IMR-90 (cell line): Measurements from ENCODE around the gene CAPS2. TPM values are rescaled to one million over a fixed set of nuclear protein-coding genes. Genes with fewer than 3 reads are reported as not detected.

Source experiments
- ATAC-seq: fragments of 200-7000 bp; cut with Tn5 transposase; 2 replicates; pipeline ENCODE4 v1.9.1; 2020; ENCODE audit warnings: low read depth, mild to moderate bottlenecking, moderate library complexity
- BruUV-seq: library from RNA; stranded (reverse); fragments of 400-500 nt; replicated peaks from 2 replicates; lab custom pipeline; 2021; lab: Mats Ljungman, UMichigan
- CTCF ChIA-PET: fragments of 300-600 bp; formaldehyde crosslinking; extraction: SDS; loops from one replicate; lab custom pipeline; 2021; ENCODE audit warnings: antibody characterized with exemption; lab: Yijun Ruan, JAX
- POLR2A ChIA-PET: fragments of 300-600 bp; sonication (Branson Sonifier 250); formaldehyde crosslinking; loops from one replicate; lab custom pipeline; 2022; ENCODE audit warnings: antibody characterized with exemption; ENCODE audit not compliant: unreplicated experiment; lab: Charles Lee
- DNase-seq: peaks from one replicate; pipeline ENCODE4 v3.0.0; 2013
- H2AFZ ChIP-seq: replicated peaks from 2 replicates; pipeline ENCODE3; 2013; ENCODE audit warnings: low read length, mild to moderate bottlenecking; ENCODE audit not compliant: poor library complexity
- H2AK5ac ChIP-seq: 2 replicates; pipeline ENCODE4 v1.6.1; 2013; ENCODE audit warnings: low read depth, low read length, inconsistent platforms
- H2AK9ac ChIP-seq: replicated peaks from 2 replicates; pipeline ENCODE3; 2013; ENCODE audit warnings: mild to moderate bottlenecking, low read depth, low read length, moderate library complexity; ENCODE audit not compliant: poor library complexity
- H2BK120ac ChIP-seq: 2 replicates; pipeline ENCODE4 v1.6.1; 2013; ENCODE audit warnings: low read depth, low read length, inconsistent platforms
- H2BK15ac ChIP-seq: 3 replicates; pipeline ENCODE4 v1.6.1; 2013; ENCODE audit warnings: low read depth, low read length, inconsistent platforms
- H2BK20ac ChIP-seq: 2 replicates; pipeline ENCODE4 v1.6.1; 2013; ENCODE audit warnings: low read depth, mild to moderate bottlenecking, inconsistent platforms, low read length, moderate library complexity
- H2BK5ac ChIP-seq: 2 replicates; pipeline ENCODE4 v1.6.1; 2013; ENCODE audit warnings: mild to moderate bottlenecking, low read depth, low read length, inconsistent platforms; ENCODE audit not compliant: poor library complexity, severe bottlenecking
- H3K14ac ChIP-seq: replicated peaks from 2 replicates; pipeline ENCODE4 v1.6.1; 2013; ENCODE audit warnings: low read depth, low read length, inconsistent platforms
- H3K18ac ChIP-seq: 2 replicates; pipeline ENCODE4 v1.6.1; 2013; ENCODE audit warnings: low read depth, low read length, control low read depth
- H3K23ac ChIP-seq: 2 replicates; pipeline ENCODE4 v1.6.1; 2013; ENCODE audit warnings: low read depth, low read length, inconsistent platforms
- H3K27ac ChIP-seq: 2 replicates; pipeline ENCODE4 v1.5.1; 2013; ENCODE audit warnings: mild to moderate bottlenecking, control low read depth, low read length; ENCODE audit not compliant: insufficient read depth
- H3K27me3 ChIP-seq: 2 replicates; pipeline ENCODE4 v1.6.1; 2013; ENCODE audit warnings: low read length; ENCODE audit not compliant: control insufficient read depth, insufficient read depth
- H3K36me3 ChIP-seq: 2 replicates; pipeline ENCODE4 v1.6.1; 2013; ENCODE audit warnings: low read length, mixed read lengths; ENCODE audit not compliant: control insufficient read depth, insufficient read depth
- H3K4ac ChIP-seq: 2 replicates; pipeline ENCODE4 v1.6.1; 2013; ENCODE audit warnings: low read depth, low read length, inconsistent platforms
- H3K4me1 ChIP-seq: 2 replicates; pipeline ENCODE4 v1.6.1; 2013; ENCODE audit warnings: low read length, mixed read lengths; ENCODE audit not compliant: control insufficient read depth, insufficient read depth
- H3K4me2 ChIP-seq: 2 replicates; pipeline ENCODE4 v1.6.1; 2013; ENCODE audit warnings: low read depth, mild to moderate bottlenecking, control low read depth, low read length, moderate library complexity
- H3K4me3 ChIP-seq: 2 replicates; pipeline ENCODE4 v1.5.1; 2013; ENCODE audit warnings: low read depth, mild to moderate bottlenecking, control low read depth, low read length, moderate library complexity; ENCODE audit not compliant: insufficient read depth
- H3K56ac ChIP-seq: 2 replicates; pipeline ENCODE4 v1.6.1; 2013; ENCODE audit warnings: low read length, inconsistent platforms; ENCODE audit not compliant: insufficient read depth; ENCODE audit errors: extremely low read depth
- H3K79me1 ChIP-seq, 2 experiments: 2 replicates each; pipeline ENCODE4 v1.6.1; 2013; ENCODE audit warnings: low read length in 2 of 2, inconsistent platforms in 1 of 2, low read depth in 1 of 2
- H3K9ac ChIP-seq: 2 replicates; pipeline ENCODE4 v1.6.1; 2013; ENCODE audit warnings: low read depth, low read length, control low read depth
- H3K9me1 ChIP-seq: 2 replicates; pipeline ENCODE4 v1.6.1; 2013; ENCODE audit warnings: low read length, inconsistent platforms; ENCODE audit not compliant: insufficient read depth
- H3K9me3 ChIP-seq: 2 replicates; pipeline ENCODE4 v1.6.1; 2013; ENCODE audit warnings: low read length; ENCODE audit not compliant: control insufficient read depth, insufficient read depth
- H4K20me1 ChIP-seq: 2 replicates; pipeline ENCODE4 v1.6.1; 2013; ENCODE audit warnings: low read length, inconsistent platforms; ENCODE audit not compliant: insufficient read depth
- H4K5ac ChIP-seq: 2 replicates; pipeline ENCODE4 v1.6.1; 2013; ENCODE audit warnings: mild to moderate bottlenecking, low read depth, low read length, control low read depth
- H4K8ac ChIP-seq, 2 experiments: 2 replicates each; pipeline ENCODE4 v1.6.1; 2013; ENCODE audit warnings: low read depth in 2 of 2, low read length in 2 of 2, control low read depth in 1 of 2, inconsistent platforms in 1 of 2
- H4K91ac ChIP-seq: 2 replicates; pipeline ENCODE4 v1.6.1; 2013; ENCODE audit warnings: low read depth, low read length, inconsistent platforms; ENCODE audit not compliant: insufficient read depth
- BHLHE40 ChIP-seq: fragments of 150-350 bp; IDR thresholded peaks from 2 replicates; pipeline ENCODE4 v1.6.1; 2016; ENCODE audit warnings: mild to moderate bottlenecking, low read depth, low read length
- MXI1 ChIP-seq: IDR thresholded peaks from 2 replicates; pipeline ENCODE4 v1.6.1; 2012; ENCODE audit warnings: low read depth, mild to moderate bottlenecking, low read length, moderate library complexity, borderline replicate concordance
- NFE2L2 ChIP-seq: fragments of 150-350 bp; IDR thresholded peaks from 2 replicates; pipeline ENCODE4 v1.6.1; 2016; ENCODE audit warnings: low read depth, mild to moderate bottlenecking, low read length
- POLR2A ChIP-seq: IDR thresholded peaks from 2 replicates; pipeline ENCODE4 v1.6.1; 2012; ENCODE audit warnings: mild to moderate bottlenecking, low read depth, low read length
- RAD21 ChIP-seq: IDR thresholded peaks from 2 replicates; pipeline ENCODE4 v1.6.1; 2012; ENCODE audit warnings: low read length, improper control_type of control experiment
- WGBS, 2 experiments: methylation state at CpG; one replicate each; pipeline versions ENCODE4 v1.1.5 to v1.1.7; 2013; ENCODE audit warnings: missing lambda C conversion rate in 2 of 2; ENCODE audit not compliant: insufficient read length in 1 of 2; ENCODE audit errors: extremely low coverage in 2 of 2; 5-methylcytosine and 5-hydroxymethylcytosine counted together
- dilution Hi-C: fragments of 300-500 bp; cut with HindIII; formaldehyde crosslinking; loops from one replicate; pipeline ENCODE4 v1.14.3; 2018; ENCODE audit warnings: low sequenced_read_pairs; ENCODE audit not compliant: unreplicated experiment
- in situ Hi-C: fragments of 300-500 bp; cut with MboI; formaldehyde crosslinking; loops from 3 replicates; pipeline ENCODE4 v1.14.3; 2019; ENCODE audit warnings: low sequenced_read_pairs, inconsistent platforms, mixed read lengths
- intact Hi-C: fragments of 100-400 bp; cut with micrococcal nuclease; formaldehyde crosslinking; loops from 2 replicates; pipeline ENCODE4 v1.10.0; 2022
- polyA plus RNA-seq, 3 experiments: library from polyadenylated mRNA; depleted of rRNA; stranded (reverse); fragments of >200 nt; gene quantifications; 2 replicates each; pipeline ENCODE4 v1.2.3, GENCODE V29; 2012; ENCODE audit warnings: low replicate concordance in 1 of 3
- total RNA-seq: library from RNA; depleted of rRNA; stranded (reverse); fragments of >200 nt; gene quantifications from 2 replicates; pipeline ENCODE4 v1.2.3, GENCODE V29; 2012

Gene CAPS2
- total and polyA plus RNA-seq, 2 of the 4 experiments (the other 2 are of a cell fraction): 1.2 to 2.7 TPM

DNA sequence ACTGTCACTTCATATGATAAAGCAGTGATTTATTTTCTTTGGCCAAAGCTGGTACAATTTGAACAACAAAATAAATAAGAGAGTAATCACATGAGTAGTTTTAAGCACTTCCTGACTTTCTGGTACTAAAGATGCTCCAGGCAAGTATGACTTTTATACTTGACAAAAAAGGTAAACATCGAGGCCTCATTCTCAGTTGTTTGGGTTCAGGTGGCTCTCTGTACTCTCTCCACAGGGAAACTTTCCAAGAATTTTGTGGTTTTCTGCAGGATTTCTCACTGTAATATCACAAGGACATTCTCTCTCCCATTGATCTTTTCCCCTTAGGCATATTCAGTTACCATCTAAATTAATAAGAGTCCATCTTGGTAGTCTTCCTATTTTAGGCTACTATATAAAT, 93.9 kb downstream of the CAPS2 start:
- ATAC-seq: no peak
- Histone ChIP-seq H4K91ac (no peak overlapping the region), H3K9me1 (no peaks in the 10 kb centered on the region), H2AK5ac (no peak overlapping the region), H3K4me1 (no peaks in the 10 kb centered on the region), H2BK20ac (no peak overlapping the region), H3K9me3 (no peaks in the 10 kb centered on the region), H3K4me2 (no peak overlapping the region), H3K14ac (no peak overlapping the region), H3K79me1 (no peaks in the 10 kb centered on the region), H3K56ac (no peak overlapping the region), H3K4me3 (no peak overlapping the region), H4K5ac (no peak overlapping the region), H2AK9ac (no peak overlapping the region), H2BK5ac (no peak overlapping the region), H3K36me3 (no peaks in the 10 kb centered on the region), H3K27me3 (no peaks in the 10 kb centered on the region), H3K27ac (no peak overlapping the region), H3K9ac (no peak overlapping the region), H3K23ac (no peak overlapping the region), H2BK120ac (no peak overlapping the region), H3K18ac (no peak overlapping the region), H3K4ac (no peak overlapping the region), H2BK15ac (no peak overlapping the region), H4K8ac (no peak overlapping the region), H2AFZ (no peak overlapping the region), H4K20me1 (no peaks in the 10 kb centered on the region)
- WGBS, 2 experiments: 14% methylated on average over 1 of the region's 1 CpG; no CpG with 5 or more reads in 1 of the 2 experiments
- CTCF ChIA-PET: no interaction called here
- BruUV-seq: no TSS peak
- DNase-seq: no peak
- TF ChIP-seq RAD21 (no peak), BHLHE40 (no peak), POLR2A (no peak), MXI1 (no peak), NFE2L2 (no peak)
- intact Hi-C loops (no loop called here), dilution Hi-C loops (no loop called here), in situ Hi-C loops (no loop called here)
- POLR2A ChIA-PET: no interaction called here
